ENCODE measurements around the gene FRMD4A. TPM values are rescaled to one million over a fixed set of nuclear protein-coding genes. Genes with fewer than 3 reads are reported as not detected.

FRMD4A gene
- total and polyA plus RNA-seq, 12 donors: 9.1 to 29.6 (median 14.6) TPM

DNA sequence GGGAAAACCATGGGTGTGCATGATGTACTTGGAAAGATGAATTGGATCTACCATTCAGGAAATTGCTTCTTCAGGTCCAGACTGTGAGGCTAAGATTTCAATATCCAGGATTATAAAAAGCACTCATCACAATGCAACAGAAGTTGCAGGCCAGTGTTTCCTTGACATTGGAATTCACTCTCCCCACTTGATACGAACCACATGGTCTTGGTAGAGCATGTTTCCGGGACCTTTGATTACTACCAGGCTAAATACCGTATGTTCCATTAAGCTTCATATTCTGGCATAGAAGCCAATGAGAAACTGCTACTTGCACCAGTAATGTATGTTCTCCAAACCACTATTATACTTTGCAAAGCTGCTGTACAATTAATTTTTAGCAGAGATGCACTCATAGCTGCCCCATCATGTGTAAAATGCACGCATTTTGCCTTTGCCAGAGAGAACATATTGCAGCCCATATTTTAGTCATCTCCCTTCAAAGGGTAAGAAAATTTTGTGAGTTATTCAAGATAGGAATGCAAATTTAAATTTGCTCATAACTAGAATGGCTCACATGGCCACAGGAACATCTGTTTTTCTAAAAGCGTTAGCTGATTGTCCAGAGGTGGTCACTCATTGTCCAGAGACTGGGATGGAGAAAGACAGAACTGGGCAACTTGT is 8.1 kb downstream of the FRMD4A start:
- H3K27me3 ChIP-seq: peaks cover 5% of the 10 kb centered on the region
- no peaks in the 10 kb centered on the region for H3K9me3 ChIP-seq (replicated peaks in 1 of 3)
- intact Hi-C loops (cut with DNase I): no loop called here
- H3K4me3 ChIP-seq: no peak overlapping the region
- no peaks in the 10 kb centered on the region for H3K4me1 ChIP-seq (replicated peaks in 1 of 2)
- no peak for DNase-seq
- H3K36me3 ChIP-seq (replicated peaks in 1 of 2): no peaks in the 10 kb centered on the region
- TF ChIP-seq POLR2A (IDR thresholded peaks at IDR 0.05) (no peak), CTCF (IDR thresholded peaks at IDR 0.05) (no peak)
- no peak overlapping the region for H3K27ac ChIP-seq
- WGBS, 4 donors: 58 to 67% (median 65%) methylated on average over 5 of the region's 5 CpGs

DNA sequence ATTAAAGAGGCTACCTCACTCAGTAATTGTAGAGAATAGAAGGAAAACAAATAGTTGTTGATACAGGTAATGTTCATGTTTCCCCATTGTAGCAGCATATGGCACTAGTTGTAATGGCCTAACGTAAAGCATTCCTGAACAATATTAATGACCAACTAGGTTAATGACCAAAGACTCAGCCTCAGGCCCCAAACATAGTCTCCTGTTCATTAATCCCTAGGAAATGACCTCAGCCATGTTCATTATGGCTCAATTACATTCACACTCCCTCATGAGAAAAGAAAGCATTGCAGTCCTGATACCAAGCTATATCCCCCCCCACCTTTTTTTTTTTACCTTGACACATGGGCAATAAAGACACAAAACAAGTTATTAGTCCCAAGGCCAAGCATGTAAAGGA is 12.7 kb downstream of the FRMD4A start:
- WGBS, 4 donors: 63 to 85% (median 74%) methylated on average over 1 of the region's 1 CpG
- Histone ChIP-seq H3K27ac (no peak overlapping the region), H3K27me3 (no peaks in the 10 kb centered on the region), H3K4me1 (replicated peaks in 1 of 2) (no peaks in the 10 kb centered on the region), H3K4me3 (no peak overlapping the region), H3K9me3 (replicated peaks in 1 of 3) (no peaks in the 10 kb centered on the region), H3K36me3 (replicated peaks in 1 of 2) (no peaks in the 10 kb centered on the region)
- DNase-seq: no peak
- intact Hi-C loops (cut with DNase I): no loop called here
- TF ChIP-seq CTCF (IDR thresholded peaks at IDR 0.05) (no peak), POLR2A (IDR thresholded peaks at IDR 0.05) (no peak)

GRCh38 chr10:14312014-14312413 is 18.7 kb downstream of the FRMD4A start:
- Histone ChIP-seq H3K27me3 (no peaks in the 10 kb centered on the region), H3K36me3 (replicated peaks in 1 of 2) (no peaks in the 10 kb centered on the region), H3K9me3 (replicated peaks in 1 of 3) (no peaks in the 10 kb centered on the region), H3K4me3 (no peak overlapping the region), H3K4me1 (replicated peaks in 1 of 2) (no peaks in the 10 kb centered on the region), H3K27ac (no peak overlapping the region)
- TF ChIP-seq CTCF (IDR thresholded peaks at IDR 0.05) (no peak), POLR2A (IDR thresholded peaks at IDR 0.05) (no peak)
- 67 to 85% (median 82%) methylated on average over 4 of the region's 4 CpGs for WGBS, 4 donors
- no peak for DNase-seq
- intact Hi-C loops (cut with DNase I): no loop called here

GRCh38 chr10:14311206-14311957 is 19.3 kb downstream of the FRMD4A start:
- DNase-seq: no peak
- Histone ChIP-seq H3K27ac (no peak overlapping the region), H3K4me3 (no peak overlapping the region), H3K9me3 (replicated peaks in 1 of 3) (no peaks in the 10 kb centered on the region), H3K36me3 (replicated peaks in 1 of 2) (no peaks in the 10 kb centered on the region), H3K4me1 (replicated peaks in 1 of 2) (no peaks in the 10 kb centered on the region), H3K27me3 (no peaks in the 10 kb centered on the region)
- intact Hi-C loops (cut with DNase I): no loop called here
- TF ChIP-seq POLR2A (IDR thresholded peaks at IDR 0.05) (no peak), CTCF (IDR thresholded peaks at IDR 0.05) (no peak)
- 66 to 78% (median 74%) methylated on average over 6 of the region's 6 CpGs for WGBS, 4 donors
